Right atrium auricular region (tissue), 2 donors: Measurements from ENCODE around the gene SACM1L. TPM values are rescaled to one million over a fixed set of nuclear protein-coding genes. Genes with fewer than 3 reads are reported as not detected.

Experiments used
- DNase-seq: peaks from one replicate; pipeline ENCODE4 v3.0.0-alpha.2; 2019; ENCODE audit warnings: low spot score
- H3K27ac ChIP-seq, 2 donors: fragments of 200-600 bp; sonication (generic); 1 replicate in 1 of 2; 2 replicates in 1 of 2; pipeline ENCODE4 v1.5.1; 2016 to 2019
- H3K27me3 ChIP-seq, 2 donors: fragments of 200-600 bp; sonication (generic); one replicate each; pipeline versions ENCODE4 v1.5.1 to v1.6.0; 2017 to 2019
- H3K36me3 ChIP-seq: fragments of 200-600 bp; sonication (generic); one replicate; pipeline ENCODE4 v1.5.1; 2016
- H3K4me1 ChIP-seq, 2 donors: fragments of 200-600 bp; sonication (generic); one replicate each; pipeline versions ENCODE4 v1.5.1 to v1.6.0; 2017 to 2019
- H3K4me3 ChIP-seq, 2 donors: fragments of 200-600 bp; sonication (generic); 1 replicate in 1 of 2; 2 replicates in 1 of 2; pipeline ENCODE4 v1.5.1; 2017 to 2019; ENCODE audit warnings: mild to moderate bottlenecking in 1 of 2, moderate library complexity in 1 of 2
- H3K9me3 ChIP-seq, 2 donors: fragments of 200-600 bp; sonication (generic); one replicate each; pipeline ENCODE4 v1.5.1; 2019
- CTCF ChIP-seq, 2 donors: fragments of 200-600 bp; sonication (generic); IDR thresholded peaks; one replicate each; pipeline ENCODE4 v1.5.1; 2019; ENCODE audit warnings: antibody characterized with exemption in 2 of 2
- total RNA-seq, 2 donors: library from RNA; depleted of rRNA; stranded (reverse); fragments of >200 nt; gene quantifications; one replicate each; pipeline ENCODE4 v1.1.0, GENCODE V29; 2016

The SACM1L gene
- total RNA-seq, 2 donors from 2014 or later, result 16.6 to 18.7 TPM

- H3K36me3 ChIP-seq, result no peaks in the 10 kb centered on the region
- no peaks in the 10 kb centered on the region for H3K27me3 ChIP-seq
- no peak for DNase-seq
- no peak overlapping the region for H3K4me3 ChIP-seq
- H3K4me1 ChIP-seq, result no peaks in the 10 kb centered on the region
- H3K27ac ChIP-seq, result no peak overlapping the region
- TF ChIP-seq CTCF (IDR thresholded peaks at IDR 0.05), result no peak
- H3K9me3 ChIP-seq, result no peaks in the 10 kb centered on the region
These were observed 90.8 kb downstream of the SACM1L start for GRCh38 chr3:45779746-45780735.

- TF ChIP-seq CTCF (IDR thresholded peaks at IDR 0.05), result no peak
- Histone ChIP-seq H3K27me3 (no peaks in the 10 kb centered on the region), H3K4me3 (no peak overlapping the region), H3K27ac (no peak overlapping the region), H3K4me1 (no peaks in the 10 kb centered on the region), H3K9me3 (no peaks in the 10 kb centered on the region), H3K36me3 (no peaks in the 10 kb centered on the region)
- DNase-seq, result peak; percentile 28
These were observed 92.1 kb downstream of the SACM1L start for GRCh38 chr3:45781271-45781670.

GRCh38 chr3:45781841-45782240 lies 92.6 kb downstream of the SACM1L start:
- Histone ChIP-seq H3K36me3 (no peaks in the 10 kb centered on the region), H3K27me3 (no peaks in the 10 kb centered on the region), H3K4me3 (no peak overlapping the region), H3K9me3 (no peaks in the 10 kb centered on the region), H3K4me1 (no peaks in the 10 kb centered on the region), H3K27ac (no peak overlapping the region)
- DNase-seq, result peak; percentile 21
- TF ChIP-seq CTCF (IDR thresholded peaks at IDR 0.05), result no peak

GRCh38 chr3:45782381-45782780 lies 93.2 kb downstream of the SACM1L start:
- TF ChIP-seq CTCF (IDR thresholded peaks at IDR 0.05), result no peak
- no peaks in the 10 kb centered on the region for H3K9me3 ChIP-seq

GRCh38 chr3:45783667-45784066 lies 94.5 kb downstream of the SACM1L start:
- no peak for TF ChIP-seq CTCF (IDR thresholded peaks at IDR 0.05)
- DNase-seq, result peak; percentile 16
- Histone ChIP-seq H3K27me3 (no peaks in the 10 kb centered on the region), H3K36me3 (no peaks in the 10 kb centered on the region), H3K9me3 (no peaks in the 10 kb centered on the region), H3K27ac (no peak overlapping the region), H3K4me3 (no peak overlapping the region), H3K4me1 (no peaks in the 10 kb centered on the region)

More at GRCh38 chr3:45782381-45782780, 93.2 kb downstream of the SACM1L start:
- no peaks in the 10 kb centered on the region for H3K27me3 ChIP-seq
- H3K4me1 ChIP-seq, result no peaks in the 10 kb centered on the region
- H3K4me3 ChIP-seq, result no peak overlapping the region
- no peaks in the 10 kb centered on the region for H3K36me3 ChIP-seq
- DNase-seq, result no peak
- no peak overlapping the region for H3K27ac ChIP-seq
